Ishikawa (cell line): ENCODE results near the gene MAPK9.

Experiments
- CEBPB ChIP-seq: IDR thresholded peaks from 2 replicates; pipeline ENCODE4 v1.6.1; 2012
- CREB1 ChIP-seq: IDR thresholded peaks from 2 replicates; pipeline ENCODE4 v1.6.1; 2012; ENCODE audit warnings: low read depth
- EGR1 ChIP-seq: IDR thresholded peaks from 2 replicates; pipeline ENCODE4 v1.6.1; 2012
- EP300 ChIP-seq: IDR thresholded peaks from 2 replicates; pipeline ENCODE4 v1.6.1; 2012; ENCODE audit warnings: borderline replicate concordance
- FOXM1 ChIP-seq: IDR thresholded peaks from 2 replicates; pipeline ENCODE4 v1.6.1; 2012; ENCODE audit warnings: low read depth, borderline replicate concordance
- MAX ChIP-seq: IDR thresholded peaks from 2 replicates; pipeline ENCODE4 v1.6.1; 2012
- NFIC ChIP-seq: IDR thresholded peaks from 2 replicates; pipeline ENCODE4 v1.6.1; 2012
- RAD21 ChIP-seq: IDR thresholded peaks from 2 replicates; pipeline ENCODE4 v1.6.1; 2012; ENCODE audit warnings: low read depth
- REST ChIP-seq: IDR thresholded peaks from 2 replicates; pipeline ENCODE4 v1.6.1; 2012; ENCODE audit warnings: low read depth, mild to moderate bottlenecking
- TAF1 ChIP-seq: IDR thresholded peaks from 2 replicates; pipeline ENCODE4 v1.6.1; 2012; ENCODE audit warnings: low read depth, mild to moderate bottlenecking
- TCF12 ChIP-seq: IDR thresholded peaks from 2 replicates; pipeline ENCODE4 v1.6.1; 2012; ENCODE audit warnings: low read depth
- TEAD4 ChIP-seq: IDR thresholded peaks from 2 replicates; pipeline ENCODE4 v1.6.1; 2012
- USF1 ChIP-seq: IDR thresholded peaks from 2 replicates; pipeline ENCODE4 v1.6.1; 2012
- YY1 ChIP-seq: IDR thresholded peaks from 2 replicates; pipeline ENCODE4 v1.6.1; 2012; ENCODE audit warnings: low read depth
- ZBTB7A ChIP-seq: IDR thresholded peaks from 2 replicates; pipeline ENCODE4 v1.6.1; 2012; ENCODE audit warnings: low read depth

The MAPK9 gene

GRCh38 chr5:180282281-180282680, 9.6 kb downstream of the MAPK9 start:
- TF ChIP-seq TEAD4 = no peak
- TF ChIP-seq TCF12 = no peak
- no peak for TF ChIP-seq ZBTB7A
- TF ChIP-seq MAX = no peak
- TF ChIP-seq CREB1 = no peak
- no peak for TF ChIP-seq REST
- TF ChIP-seq USF1 = no peak
- TF ChIP-seq FOXM1 = no peak
- TF ChIP-seq CEBPB = no peak

- TF ChIP-seq EP300 (no peak), TCF12 (no peak), FOXM1 (no peak), TAF1 (no peak), REST (no peak)
Measured at GRCh38 chr5:180281706-180282105, 10.2 kb downstream of the MAPK9 start.

GRCh38 chr5:180274695-180275094, 17.2 kb downstream of the MAPK9 start:
- TF ChIP-seq NFIC (no peak), USF1 (no peak), MAX (no peak), CREB1 (no peak), FOXM1 (no peak), REST (no peak), YY1 (no peak), CEBPB (no peak), TEAD4 (no peak), EP300 (no peak), TCF12 (no peak), RAD21 (no peak), ZBTB7A (no peak), TAF1 (no peak), EGR1 (no peak)

- TF ChIP-seq USF1 (no peak), ZBTB7A (no peak), CREB1 (no peak), EGR1 (no peak), TEAD4 (no peak), CEBPB (no peak), FOXM1 (no peak), MAX (no peak), EP300 (no peak), RAD21 (no peak), NFIC (no peak), REST (no peak), TAF1 (no peak), TCF12 (no peak), YY1 (no peak)
Measured at GRCh38 chr5:180271221-180271620, 20.7 kb downstream of the MAPK9 start.
